Inferior parietal cortex (tissue), 1 donor: ENCODE data around the gene YAE1.
A peak's percentile ranks its signal among the peaks of the same experiment; 100 is the strongest.

Source experiments
- DNase-seq: peaks from one replicate; pipeline ENCODE4 v3.0.0-alpha.2; 2016; ENCODE audit errors: extremely low spot score

The YAE1 gene

GRCh38 chr7:39554583-39555165 is 11.5 kb upstream of the YAE1 start:
- no peak for DNase-seq

- no peak for DNase-seq
Observed at GRCh38 chr7:39557222-39557621, 9.0 kb upstream of the YAE1 start.

GRCh38 chr7:39557911-39558310 is 8.3 kb upstream of the YAE1 start:
- no peak for DNase-seq

- DNase-seq = no peak
Observed at GRCh38 chr7:39560408-39560807, 5.8 kb upstream of the YAE1 start.

GRCh38 chr7:39560997-39561396 is 5.2 kb upstream of the YAE1 start:
- DNase-seq = no peak

- peak; percentile 9 for DNase-seq
Observed at GRCh38 chr7:39565538-39565937, 666 bp upstream of the YAE1 start.

- no peak for DNase-seq
Observed at GRCh38 chr7:39567294-39567693, 1.1 kb downstream of the YAE1 start.

- no peak for DNase-seq
Observed at GRCh38 chr7:39574673-39575349, 8.6 kb downstream of the YAE1 start.

GRCh38 chr7:39577229-39577874 is 11.1 kb downstream of the YAE1 start:
- no peak for DNase-seq

- peak; percentile 97 for DNase-seq
Observed at GRCh38 chr7:39580149-39580874, 14.1 kb downstream of the YAE1 start.

GRCh38 chr7:39582536-39582935 is 16.3 kb downstream of the YAE1 start:
- no peak for DNase-seq

GRCh38 chr7:39583539-39583938 is 17.3 kb downstream of the YAE1 start:
- no peak for DNase-seq

GRCh38 chr7:39587393-39587792 is 21.2 kb downstream of the YAE1 start:
- DNase-seq = no peak

GRCh38 chr7:39588416-39588815 is 22.2 kb downstream of the YAE1 start:
- no peak for DNase-seq

GRCh38 chr7:39589323-39590111 is 23.3 kb downstream of the YAE1 start:
- DNase-seq = peak; percentile 35

- no peak for DNase-seq
Observed at GRCh38 chr7:39592586-39592985, 26.4 kb downstream of the YAE1 start.

- no peak for DNase-seq
Observed at GRCh38 chr7:39594988-39595620, 28.9 kb downstream of the YAE1 start.

GRCh38 chr7:39602351-39602750 is 36.1 kb downstream of the YAE1 start:
- DNase-seq = no peak

GRCh38 chr7:39603924-39604323 is 37.7 kb downstream of the YAE1 start:
- DNase-seq = no peak

GRCh38 chr7:39605087-39605486 is 38.9 kb downstream of the YAE1 start:
- DNase-seq = no peak

GRCh38 chr7:39606352-39606751 is 40.1 kb downstream of the YAE1 start:
- DNase-seq = no peak
